Measurements from ENCODE around the gene PODNL1. TPM values are rescaled to one million over a fixed set of nuclear protein-coding genes. Genes with fewer than 3 reads are reported as not detected.
A peak's percentile ranks its signal among the peaks of the same experiment; 100 is the strongest.

PODNL1 gene
- total and polyA plus RNA-seq, 2 of the 13 experiments (the other 11 are each of a cell fraction or from before 2014, with no cell fraction given), result 0.18 TPM; not detected in 1

- peak; percentile 41; the same call in 1 of the 2 replicates for TF ChIP-seq SAP130 (CRISPR knock-in tag; IDR thresholded peaks at IDR 0.05; ENCODE audit: low read depth)
- peak; percentile 47; the same call in 1 of the 2 replicates for TF ChIP-seq BHLHE40 (IDR thresholded peaks at IDR 0.05; ENCODE audit: low read length)
- 0 out of 2 replicates have a peak, but pooled peaks have one; percentile 24 for TF ChIP-seq SP4 (CRISPR knock-in tag; IDR thresholded peaks at IDR 0.05)
- no peak for TF ChIP-seq FOXC1 (CRISPR knock-in tag; IDR thresholded peaks at IDR 0.05; ENCODE audit: borderline replicate concordance)
- peak; percentile 66; the same call in 1 of the 2 replicates for TF ChIP-seq PITX1 (CRISPR knock-in tag; IDR thresholded peaks at IDR 0.05)
- TF ChIP-seq PHF21A (CRISPR knock-in tag; IDR thresholded peaks at IDR 0.05), result peak; percentile 75
- no peak for TF ChIP-seq ZNF205 (CRISPR knock-in tag; IDR thresholded peaks at IDR 0.05)
- TF ChIP-seq ARID5B (CRISPR knock-in tag; IDR thresholded peaks at IDR 0.05), result peak; percentile 65
- 0 out of 2 replicates have a peak, but pooled peaks have one; percentile 35 for TF ChIP-seq TBX2 (CRISPR knock-in tag; IDR thresholded peaks at IDR 0.05; ENCODE audit: borderline replicate concordance)
- TF ChIP-seq ZNF687 (CRISPR knock-in tag; IDR thresholded peaks at IDR 0.05), result 0 out of 2 replicates have a peak, but pooled peaks have one; percentile 13
- TF ChIP-seq SIN3A (IDR thresholded peaks at IDR 0.05; ENCODE audit: borderline replicate concordance, low read depth, low read length), result no peak
- TF ChIP-seq, protein P1, sequence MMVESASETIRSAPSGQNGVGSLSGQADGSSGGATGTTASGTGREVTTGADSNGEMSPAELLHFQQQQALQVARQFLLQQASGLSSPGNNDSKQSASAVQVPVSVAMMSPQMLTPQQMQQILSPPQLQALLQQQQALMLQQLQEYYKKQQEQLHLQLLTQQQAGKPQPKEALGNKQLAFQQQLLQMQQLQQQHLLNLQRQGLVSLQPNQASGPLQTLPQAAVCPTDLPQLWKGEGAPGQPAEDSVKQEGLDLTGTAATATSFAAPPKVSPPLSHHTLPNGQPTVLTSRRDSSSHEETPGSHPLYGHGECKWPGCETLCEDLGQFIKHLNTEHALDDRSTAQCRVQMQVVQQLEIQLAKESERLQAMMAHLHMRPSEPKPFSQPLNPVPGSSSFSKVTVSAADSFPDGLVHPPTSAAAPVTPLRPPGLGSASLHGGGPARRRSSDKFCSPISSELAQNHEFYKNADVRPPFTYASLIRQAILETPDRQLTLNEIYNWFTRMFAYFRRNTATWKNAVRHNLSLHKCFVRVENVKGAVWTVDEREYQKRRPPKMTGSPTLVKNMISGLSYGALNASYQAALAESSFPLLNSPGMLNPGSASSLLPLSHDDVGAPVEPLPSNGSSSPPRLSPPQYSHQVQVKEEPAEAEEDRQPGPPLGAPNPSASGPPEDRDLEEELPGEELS (CRISPR knock-in tag; IDR thresholded peaks at IDR 0.05), result peak; percentile 27; the same call in 1 of the 2 replicates
- TF ChIP-seq TP53 (CRISPR knock-in tag; conservative IDR thresholded peaks at IDR 0.05), result no peak
- no peak for TF ChIP-seq POLR2AphosphoS5 (IDR thresholded peaks at IDR 0.05; ENCODE audit: low read depth, low read length)
- TF ChIP-seq ERF (CRISPR knock-in tag; IDR thresholded peaks at IDR 0.05), result peak; percentile 36; the same call in 1 of the 2 replicates
- TF ChIP-seq TCF7 (IDR thresholded peaks at IDR 0.05; ENCODE audit: low read depth), result peak; percentile 77
- 0 out of 2 replicates have a peak, but pooled peaks have one; percentile 32 for TF ChIP-seq ZNF431 (CRISPR knock-in tag; IDR thresholded peaks at IDR 0.05; ENCODE audit: borderline replicate concordance, low read depth)
- TF ChIP-seq HIC2 (CRISPR knock-in tag; IDR thresholded peaks at IDR 0.05; ENCODE audit: low read depth), result peak; percentile 92
- TF ChIP-seq ETV5 (CRISPR knock-in tag; IDR thresholded peaks at IDR 0.05; ENCODE audit: borderline replicate concordance), result peak; percentile 28; the same call in 1 of the 2 replicates
Observed at GRCh38 chr19:13899393-13899792, 38.8 kb downstream of the PODNL1 start (continued).
